Left lung (tissue), 10 donors: Measurements from ENCODE around the gene CTIF. TPM values are rescaled to one million over a fixed set of nuclear protein-coding genes. Genes with fewer than 3 reads are reported as not detected.
A peak's percentile ranks its signal among the peaks of the same experiment; 100 is the strongest.

Source experiments
- ATAC-seq: fragments of 200-7000 bp; cut with Tn5 transposase; one replicate; pipeline ENCODE4 v1.9.1; 2020; ENCODE audit warnings: moderate library complexity
- DNase-seq, 4 donors: peaks; one replicate each; pipeline ENCODE4 v3.0.0-alpha.2; 2013 to 2020
- H3K27ac ChIP-seq, 2 donors: fragments of 200-600 bp; sonication (generic) in 1 of 2; one replicate each; pipeline versions ENCODE4 v1.5.0 to v1.8.0; 2020 to 2021
- H3K27me3 ChIP-seq, 2 donors: fragments of 200-600 bp; sonication (generic) in 1 of 2; one replicate each; pipeline versions ENCODE4 v1.5.0 to v1.8.0; 2020 to 2021
- H3K36me3 ChIP-seq, 2 donors: fragments of 200-600 bp; sonication (generic) in 1 of 2; one replicate each; pipeline versions ENCODE4 v1.5.0 to v1.8.0; 2020 to 2021
- H3K4me1 ChIP-seq, 2 donors: fragments of 200-600 bp; one replicate each; pipeline ENCODE4 v1.8.0; 2021
- H3K4me3 ChIP-seq, 2 donors: fragments of 200-600 bp; sonication (generic) in 1 of 2; one replicate each; pipeline versions ENCODE4 v1.5.0 to v1.8.0; 2020 to 2021; ENCODE audit warnings: mild to moderate bottlenecking in 1 of 2
- H3K9me3 ChIP-seq, 2 donors: fragments of 200-600 bp; sonication (generic) in 1 of 2; one replicate each; pipeline versions ENCODE4 v1.5.0 to v1.8.0; 2020 to 2021
- intact Hi-C, 2 donors: fragments of 100-400 bp; cut with DNase I; formaldehyde crosslinking; loops; one replicate each; pipeline versions ENCODE4 v1.11.2 to v1.14.2; 2022
- polyA plus RNA-seq, 6 donors: library from polyadenylated mRNA; unstranded; fragments of 120-200 nt; gene quantifications; one replicate each; pipeline ENCODE4 v1.2.1, GENCODE V29; 2013; ENCODE audit not compliant: insufficient read length in 6 of 6
- total RNA-seq, 2 donors: library from RNA; stranded (reverse); fragmentation: NEBNext Ultra II Directional; extraction: Animal tissue kit (Norgen Biotek cat#: 25700); gene quantifications; one replicate each; pipeline ENCODE4 v1.2.1, GENCODE V29; 2021
- TF ChIP-seq, protein P1 (sequence below), 2 donors: fragments of 200-600 bp; sonication (generic) in 1 of 2; IDR thresholded peaks; one replicate each; pipeline versions ENCODE4 v1.5.0 to v1.8.0; 2021; ENCODE audit warnings: antibody characterized with exemption in 2 of 2
- donor health status: DM: no; HTN: yes; CAD: no.
- donor health status: DM: no; HTN: no; CAD: no.

Gene CTIF
- total and polyA plus RNA-seq, 8 donors: 24.9 to 46.1 (median 34.9) TPM

- TF ChIP-seq, protein P1, sequence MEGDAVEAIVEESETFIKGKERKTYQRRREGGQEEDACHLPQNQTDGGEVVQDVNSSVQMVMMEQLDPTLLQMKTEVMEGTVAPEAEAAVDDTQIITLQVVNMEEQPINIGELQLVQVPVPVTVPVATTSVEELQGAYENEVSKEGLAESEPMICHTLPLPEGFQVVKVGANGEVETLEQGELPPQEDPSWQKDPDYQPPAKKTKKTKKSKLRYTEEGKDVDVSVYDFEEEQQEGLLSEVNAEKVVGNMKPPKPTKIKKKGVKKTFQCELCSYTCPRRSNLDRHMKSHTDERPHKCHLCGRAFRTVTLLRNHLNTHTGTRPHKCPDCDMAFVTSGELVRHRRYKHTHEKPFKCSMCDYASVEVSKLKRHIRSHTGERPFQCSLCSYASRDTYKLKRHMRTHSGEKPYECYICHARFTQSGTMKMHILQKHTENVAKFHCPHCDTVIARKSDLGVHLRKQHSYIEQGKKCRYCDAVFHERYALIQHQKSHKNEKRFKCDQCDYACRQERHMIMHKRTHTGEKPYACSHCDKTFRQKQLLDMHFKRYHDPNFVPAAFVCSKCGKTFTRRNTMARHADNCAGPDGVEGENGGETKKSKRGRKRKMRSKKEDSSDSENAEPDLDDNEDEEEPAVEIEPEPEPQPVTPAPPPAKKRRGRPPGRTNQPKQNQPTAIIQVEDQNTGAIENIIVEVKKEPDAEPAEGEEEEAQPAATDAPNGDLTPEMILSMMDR (IDR thresholded peaks at IDR 0.05): no peak
- ATAC-seq (no peak), DNase-seq (no peak)
- no peaks in the 10 kb centered on the region for H3K4me1 ChIP-seq
- no peaks in the 10 kb centered on the region for H3K36me3 ChIP-seq
- no peak overlapping the region for H3K27ac ChIP-seq
- H3K4me3 ChIP-seq: no peak overlapping the region
- H3K27me3 ChIP-seq: no peaks in the 10 kb centered on the region
- intact Hi-C loops: no loop called here
- peaks cover 0 to 2% of the 10 kb centered on the region in 2 donors for H3K9me3 ChIP-seq
Observed at GRCh38 chr18:48582946-48583345, 44.1 kb downstream of the CTIF start.

DNA sequence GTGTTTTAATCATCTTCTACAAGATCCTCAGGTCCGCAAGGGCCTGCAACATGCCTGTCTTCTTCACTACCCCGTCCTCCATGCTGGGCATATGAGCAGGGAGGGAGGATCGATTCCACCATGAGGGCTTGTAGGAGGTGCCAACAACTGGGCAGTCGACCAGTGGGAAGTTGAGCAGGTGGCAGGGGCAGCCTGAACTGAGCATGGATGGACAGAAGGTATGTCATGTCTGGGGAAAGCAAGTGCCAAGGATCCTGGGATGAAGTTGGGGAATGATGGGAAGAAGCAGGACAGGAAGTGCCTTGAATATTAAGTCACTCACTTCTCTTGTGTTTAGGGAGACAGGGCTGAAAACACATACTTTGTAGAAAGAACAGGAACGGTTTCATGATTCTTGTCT is 44.7 kb downstream of the CTIF start:
- intact Hi-C loops: no loop called here
- ATAC-seq: no peak
- TF ChIP-seq, protein P1 (IDR thresholded peaks at IDR 0.05): no peak
- Histone ChIP-seq H3K4me3 (no peak overlapping the region), H3K4me1 (no peaks in the 10 kb centered on the region), H3K27ac (no peak overlapping the region), H3K27me3 (no peaks in the 10 kb centered on the region), H3K9me3 (no peaks in the 10 kb centered on the region), H3K36me3 (no peaks in the 10 kb centered on the region)
- DNase-seq: no peak

GRCh38 chr18:48589797-48590519 is 51.1 kb downstream of the CTIF start:
- H3K36me3 ChIP-seq: no peaks in the 10 kb centered on the region
- DNase-seq (no peak), ATAC-seq (peak; percentile 18)
- intact Hi-C loops: no loop called here
- H3K27ac ChIP-seq: no peak overlapping the region
- no peak overlapping the region for H3K4me3 ChIP-seq
- H3K9me3 ChIP-seq: no peaks in the 10 kb centered on the region
- TF ChIP-seq, protein P1 (IDR thresholded peaks at IDR 0.05): no peak
- no peaks in the 10 kb centered on the region for H3K27me3 ChIP-seq
- no peaks in the 10 kb centered on the region for H3K4me1 ChIP-seq

GRCh38 chr18:48590678-48591077 is 51.8 kb downstream of the CTIF start:
- no peaks in the 10 kb centered on the region for H3K9me3 ChIP-seq
- ATAC-seq: peak; percentile 27
- no peaks in the 10 kb centered on the region for H3K4me1 ChIP-seq
- TF ChIP-seq, protein P1 (IDR thresholded peaks at IDR 0.05): no peak
- H3K4me3 ChIP-seq: no peak overlapping the region
- intact Hi-C loops: no loop called here
- H3K27me3 ChIP-seq: no peaks in the 10 kb centered on the region
- peaks cover 0 to 2% of the 10 kb centered on the region in 2 donors for H3K36me3 ChIP-seq
- H3K27ac ChIP-seq: no peak overlapping the region
- DNase-seq: no peak

GRCh38 chr18:48592540-48593171 is 53.8 kb downstream of the CTIF start:
- DNase-seq: no peak
- no peaks in the 10 kb centered on the region for H3K9me3 ChIP-seq
- H3K4me3 ChIP-seq: no peak overlapping the region
- ATAC-seq: no peak
- H3K27ac ChIP-seq: no peak overlapping the region
- TF ChIP-seq, protein P1 (IDR thresholded peaks at IDR 0.05): no peak
- no peaks in the 10 kb centered on the region for H3K4me1 ChIP-seq
- intact Hi-C loops: no loop called here
- H3K27me3 ChIP-seq: no peaks in the 10 kb centered on the region
- H3K36me3 ChIP-seq: peaks cover 0 to 4% of the 10 kb centered on the region in 2 donors
